GM19193 (cell line): ENCODE results near the gene XIST.

Source experiments
- POLR2A ChIP-seq: IDR thresholded peaks from 4 replicates; pipeline ENCODE4 v1.6.1; 2011; ENCODE audit not compliant: insufficient read depth, insufficient read length; ENCODE audit errors: extremely low read depth

The XIST gene

GRCh38 chrX:73842541-73843234, 9.8 kb downstream of the XIST start:
- no peak for TF ChIP-seq POLR2A

GRCh38 chrX:73841337-73841736, 11.2 kb downstream of the XIST start:
- no peak for TF ChIP-seq POLR2A

GRCh38 chrX:73840120-73840924, 12.2 kb downstream of the XIST start:
- TF ChIP-seq POLR2A, result no peak

GRCh38 chrX:73839152-73839551, 13.4 kb downstream of the XIST start:
- TF ChIP-seq POLR2A, result no peak

GRCh38 chrX:73838123-73838522, 14.4 kb downstream of the XIST start:
- no peak for TF ChIP-seq POLR2A

GRCh38 chrX:73836956-73837477, 15.5 kb downstream of the XIST start:
- no peak for TF ChIP-seq POLR2A

GRCh38 chrX:73834219-73834618, 18.3 kb downstream of the XIST start:
- no peak for TF ChIP-seq POLR2A

GRCh38 chrX:73832319-73832718, 20.2 kb downstream of the XIST start:
- TF ChIP-seq POLR2A, result no peak

- no peak for TF ChIP-seq POLR2A
Observed at GRCh38 chrX:73831500-73831899, 21.0 kb downstream of the XIST start.

GRCh38 chrX:73830489-73831414, 21.8 kb downstream of the XIST start:
- no peak for TF ChIP-seq POLR2A

GRCh38 chrX:73829890-73830466, 22.5 kb downstream of the XIST start:
- TF ChIP-seq POLR2A, result no peak

GRCh38 chrX:73828080-73828720, 24.3 kb downstream of the XIST start:
- no peak for TF ChIP-seq POLR2A

GRCh38 chrX:73827406-73827805, 25.1 kb downstream of the XIST start:
- TF ChIP-seq POLR2A, result no peak

- no peak for TF ChIP-seq POLR2A
Observed at GRCh38 chrX:73826996-73827395, 25.5 kb downstream of the XIST start.
